Measurements from ENCODE around the gene PIM3. TPM values are rescaled to one million over a fixed set of nuclear protein-coding genes. Genes with fewer than 3 reads are reported as not detected.

The PIM3 gene
- total RNA-seq, 1 experiment from 2014 or later = 86.3 TPM

- no TSS peak for BruUV-seq (replicated peaks)
- intact Hi-C loops (cut with micrococcal nuclease; ENCODE audit: unreplicated experiment) = no loop called here
- TF ChIP-seq, protein P1, sequence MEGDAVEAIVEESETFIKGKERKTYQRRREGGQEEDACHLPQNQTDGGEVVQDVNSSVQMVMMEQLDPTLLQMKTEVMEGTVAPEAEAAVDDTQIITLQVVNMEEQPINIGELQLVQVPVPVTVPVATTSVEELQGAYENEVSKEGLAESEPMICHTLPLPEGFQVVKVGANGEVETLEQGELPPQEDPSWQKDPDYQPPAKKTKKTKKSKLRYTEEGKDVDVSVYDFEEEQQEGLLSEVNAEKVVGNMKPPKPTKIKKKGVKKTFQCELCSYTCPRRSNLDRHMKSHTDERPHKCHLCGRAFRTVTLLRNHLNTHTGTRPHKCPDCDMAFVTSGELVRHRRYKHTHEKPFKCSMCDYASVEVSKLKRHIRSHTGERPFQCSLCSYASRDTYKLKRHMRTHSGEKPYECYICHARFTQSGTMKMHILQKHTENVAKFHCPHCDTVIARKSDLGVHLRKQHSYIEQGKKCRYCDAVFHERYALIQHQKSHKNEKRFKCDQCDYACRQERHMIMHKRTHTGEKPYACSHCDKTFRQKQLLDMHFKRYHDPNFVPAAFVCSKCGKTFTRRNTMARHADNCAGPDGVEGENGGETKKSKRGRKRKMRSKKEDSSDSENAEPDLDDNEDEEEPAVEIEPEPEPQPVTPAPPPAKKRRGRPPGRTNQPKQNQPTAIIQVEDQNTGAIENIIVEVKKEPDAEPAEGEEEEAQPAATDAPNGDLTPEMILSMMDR (IDR thresholded peaks at IDR 0.05; ENCODE audit: unreplicated experiment) = no peak
- Mint-ChIP-seq H3K9me3 (ENCODE audit: low read depth, unreplicated experiment) (no peaks in the 10 kb centered on the region), H3K36me3 (ENCODE audit: insufficient read depth, unreplicated experiment) (peaks cover 62% of the 10 kb centered on the region), H3K4me3 (ENCODE audit: low read depth, unreplicated experiment) (no peak overlapping the region), H3K27me3 (ENCODE audit: unreplicated experiment) (no peaks in the 10 kb centered on the region), H3K27ac (ENCODE audit: unreplicated experiment) (no peak overlapping the region), H3K4me1 (ENCODE audit: low read depth, unreplicated experiment) (no peaks in the 10 kb centered on the region)
- CTCF ChIA-PET = no interaction called here
- DNase-seq = no peak
Measured at GRCh38 chr22:49921508-49922278, 38.9 kb upstream of the PIM3 start.

DNA sequence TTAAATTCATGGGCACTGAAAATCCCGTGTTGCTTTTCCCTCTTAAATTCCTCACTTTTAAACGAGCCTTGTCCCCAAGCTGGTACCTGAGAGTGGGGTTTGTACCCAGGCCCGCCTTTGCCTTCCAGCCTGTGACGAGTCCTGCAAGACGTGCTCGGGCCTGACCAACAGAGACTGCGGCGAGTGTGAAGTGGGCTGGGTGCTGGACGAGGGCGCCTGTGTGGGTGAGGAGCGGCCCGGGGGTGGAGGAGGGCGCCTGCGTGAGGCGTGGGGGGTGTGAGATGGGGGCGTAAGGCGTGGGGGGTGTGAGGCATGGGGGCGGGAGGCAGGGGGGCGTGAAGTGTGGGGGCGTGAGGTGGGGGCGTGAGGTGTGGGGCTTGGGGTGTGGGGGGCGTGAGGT lies 38.1 kb upstream of the PIM3 start:
- BruUV-seq (replicated peaks) = no TSS peak
- CTCF ChIA-PET = no interaction called here

GRCh38 chr22:49922926-49923325 lies 37.6 kb upstream of the PIM3 start:
- H3K9me3 Mint-ChIP-seq (ENCODE audit: low read depth, unreplicated experiment) = no peaks in the 10 kb centered on the region
- no peak for DNase-seq
- no peak overlapping the region for H3K27ac Mint-ChIP-seq (ENCODE audit: unreplicated experiment)
- H3K27me3 Mint-ChIP-seq (ENCODE audit: unreplicated experiment) = no peaks in the 10 kb centered on the region
- TF ChIP-seq, protein P1 (IDR thresholded peaks at IDR 0.05; ENCODE audit: unreplicated experiment) = no peak
- CTCF ChIA-PET = no interaction called here
- BruUV-seq (replicated peaks) = no TSS peak
- no peaks in the 10 kb centered on the region for H3K4me1 Mint-ChIP-seq (ENCODE audit: low read depth, unreplicated experiment)
- peaks cover 62% of the 10 kb centered on the region for H3K36me3 Mint-ChIP-seq (ENCODE audit: insufficient read depth, unreplicated experiment)
- intact Hi-C loops (cut with micrococcal nuclease; ENCODE audit: unreplicated experiment) = no loop called here
- H3K4me3 Mint-ChIP-seq (ENCODE audit: low read depth, unreplicated experiment) = no peak overlapping the region

More for the DNA sequence above, 38.1 kb upstream of the PIM3 start:
- TF ChIP-seq, protein P1 (IDR thresholded peaks at IDR 0.05; ENCODE audit: unreplicated experiment) = no peak
- Mint-ChIP-seq H3K36me3 (ENCODE audit: insufficient read depth, unreplicated experiment) (peaks cover 62% of the 10 kb centered on the region), H3K4me1 (ENCODE audit: low read depth, unreplicated experiment) (no peaks in the 10 kb centered on the region), H3K9me3 (ENCODE audit: low read depth, unreplicated experiment) (no peaks in the 10 kb centered on the region), H3K27ac (ENCODE audit: unreplicated experiment) (no peak overlapping the region), H3K4me3 (ENCODE audit: low read depth, unreplicated experiment) (no peak overlapping the region), H3K27me3 (ENCODE audit: unreplicated experiment) (no peaks in the 10 kb centered on the region)
- DNase-seq = no peak
- intact Hi-C loops (cut with micrococcal nuclease; ENCODE audit: unreplicated experiment) = no loop called here

DNA sequence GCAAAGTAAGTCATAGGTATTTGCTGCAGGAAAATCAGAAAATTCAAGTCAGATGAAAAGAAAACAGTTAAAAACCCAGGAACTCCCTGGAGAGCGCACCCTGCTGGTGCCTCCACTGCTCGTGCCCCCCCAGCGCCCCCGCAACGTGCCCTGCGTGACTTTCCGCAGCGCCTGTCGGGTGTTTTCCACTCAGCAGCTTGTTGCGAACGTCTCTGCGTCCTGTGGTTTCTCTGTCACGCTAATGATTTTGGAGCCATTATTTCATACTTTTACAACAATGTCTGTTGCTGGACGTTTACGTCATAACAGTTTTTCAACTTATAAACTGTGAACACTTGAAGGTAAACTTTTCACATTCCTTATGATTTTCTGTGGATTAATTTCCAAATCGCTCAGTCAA lies 37.1 kb upstream of the PIM3 start:
- H3K36me3 Mint-ChIP-seq (ENCODE audit: insufficient read depth, unreplicated experiment) = peaks cover 62% of the 10 kb centered on the region
- CTCF ChIA-PET = no interaction called here
- BruUV-seq (replicated peaks) = no TSS peak
- no peak overlapping the region for H3K4me3 Mint-ChIP-seq (ENCODE audit: low read depth, unreplicated experiment)
- no peaks in the 10 kb centered on the region for H3K4me1 Mint-ChIP-seq (ENCODE audit: low read depth, unreplicated experiment)
- H3K27ac Mint-ChIP-seq (ENCODE audit: unreplicated experiment) = no peak overlapping the region
- no peaks in the 10 kb centered on the region for H3K9me3 Mint-ChIP-seq (ENCODE audit: low read depth, unreplicated experiment)
- H3K27me3 Mint-ChIP-seq (ENCODE audit: unreplicated experiment) = no peaks in the 10 kb centered on the region
- TF ChIP-seq, protein P1 (IDR thresholded peaks at IDR 0.05; ENCODE audit: unreplicated experiment) = no peak
- intact Hi-C loops (cut with micrococcal nuclease; ENCODE audit: unreplicated experiment) = no loop called here
- DNase-seq = no peak

Measured in Calu3 (cell line).